HG03460 (cell line): Measurements from ENCODE around the gene HAX1.
"Not testable (repeated sequence)": the region's sequence is repeated elsewhere in the genome, so short reads cannot be mapped to it uniquely, and the experiment has no call there.

Source experiments
- ATAC-seq: cut with Tn5 transposase; IDR thresholded peaks from one replicate; pipeline ENCODE4 v1.9.1; 2021; ENCODE audit not compliant: unreplicated experiment

Gene HAX1

DNA sequence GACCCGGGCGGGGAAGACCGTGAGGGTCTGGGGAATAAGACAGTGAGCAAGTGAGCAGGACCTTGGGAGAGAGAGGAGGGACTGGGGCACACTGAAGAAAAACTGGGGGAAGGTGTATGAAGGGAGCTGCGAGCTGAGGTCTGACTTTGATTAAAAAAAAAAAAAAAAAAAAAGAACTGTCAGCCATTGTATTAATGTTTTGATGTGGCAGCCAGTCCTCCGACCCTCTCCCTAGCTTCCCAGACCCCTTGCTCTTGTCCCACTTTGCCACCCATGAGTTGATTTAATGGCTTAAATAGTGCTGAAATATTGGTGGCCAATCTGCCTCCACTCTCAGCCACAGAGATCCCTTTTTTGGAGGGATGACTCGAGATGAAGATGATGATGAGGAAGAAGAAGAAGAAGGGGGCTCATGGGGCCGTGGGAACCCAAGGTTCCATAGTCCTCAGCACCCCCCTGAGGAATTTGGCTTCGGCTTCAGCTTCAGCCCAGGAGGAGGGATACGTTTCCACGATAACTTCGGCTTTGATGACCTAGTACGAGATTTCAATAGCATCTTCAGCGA, 652 bp downstream of the HAX1 start:
- ATAC-seq: no peak

DNA sequence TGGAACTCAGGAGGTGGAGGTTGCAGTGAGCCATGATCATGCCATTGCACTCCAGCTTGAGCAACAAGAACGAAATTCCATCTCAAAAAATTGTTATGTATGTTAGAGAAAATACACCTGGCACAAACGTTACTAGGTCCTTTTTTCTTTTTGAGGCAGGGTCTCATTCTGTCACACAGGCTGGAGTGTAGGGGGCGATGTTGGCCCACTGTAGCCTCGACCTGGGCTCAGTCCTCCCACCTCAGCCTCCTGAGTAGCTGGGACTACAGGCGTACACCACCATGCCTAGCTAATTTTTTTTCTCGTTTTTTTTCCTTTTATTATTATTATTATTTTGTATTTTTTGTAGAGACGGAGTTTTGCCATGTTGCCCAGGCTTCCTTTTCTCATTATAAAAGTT, 4.4 kb downstream of the HAX1 start:
- no peak for ATAC-seq

DNA sequence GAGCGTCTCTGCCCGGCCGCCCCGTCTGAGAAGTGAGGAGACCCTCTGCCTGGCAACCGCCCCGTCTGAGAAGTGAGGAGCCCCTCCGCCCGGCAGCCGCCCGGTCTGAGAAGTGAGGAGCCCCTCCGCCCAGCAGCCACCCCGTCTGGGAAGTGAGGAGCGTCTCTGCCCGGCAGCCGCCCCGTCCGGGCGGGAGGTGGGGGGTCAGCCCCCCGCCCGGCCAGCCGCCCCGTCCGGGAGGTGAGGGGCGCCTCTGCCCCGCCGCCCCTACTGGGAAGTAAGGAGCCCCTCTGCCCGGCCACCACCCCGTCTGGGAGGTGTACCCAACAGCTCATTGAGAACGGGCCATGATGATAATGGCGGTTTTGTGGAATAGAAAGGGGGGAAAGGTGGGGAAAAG, 15.2 kb downstream of the HAX1 start:
- not testable (repeated sequence) for ATAC-seq

DNA sequence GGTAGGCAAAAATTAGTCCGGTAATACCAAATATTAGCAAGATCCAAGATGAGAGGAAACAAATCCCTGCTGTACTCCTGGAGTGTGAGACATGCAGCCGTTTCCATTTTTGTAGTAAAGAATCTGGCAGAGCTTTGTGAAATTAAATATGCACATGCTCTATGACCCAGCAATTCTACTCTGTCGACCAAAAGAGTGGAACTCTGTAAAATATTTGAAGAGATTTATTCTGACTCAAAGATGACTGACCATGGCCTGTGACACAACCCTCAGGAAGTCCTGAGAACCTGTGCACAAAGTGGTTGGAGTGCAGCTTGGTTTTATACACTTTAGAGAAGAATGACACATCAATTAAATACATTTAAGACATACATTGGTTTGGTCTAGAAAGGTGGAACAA, 16.2 kb downstream of the HAX1 start:
- ATAC-seq: no peak

DNA sequence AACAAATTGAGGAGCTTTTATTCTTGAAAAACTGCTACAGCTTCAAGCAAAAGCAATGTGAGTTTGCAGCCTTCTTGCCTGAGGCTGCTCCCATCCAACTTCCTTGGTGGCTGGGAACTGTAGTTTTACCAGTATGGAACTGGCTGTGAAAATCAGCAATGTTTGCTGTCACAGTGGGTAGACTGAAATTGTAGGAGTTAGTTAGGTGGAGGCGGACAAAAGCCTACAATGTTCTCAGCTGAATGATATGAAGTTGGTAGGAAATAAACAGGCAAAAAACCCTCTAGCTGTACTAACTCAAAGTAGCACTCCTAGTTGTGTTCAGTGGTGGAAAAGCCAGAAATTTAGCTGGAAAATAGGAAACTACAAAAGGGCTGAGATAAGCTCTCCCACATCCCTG, 18.5 kb downstream of the HAX1 start:
- ATAC-seq: no peak

DNA sequence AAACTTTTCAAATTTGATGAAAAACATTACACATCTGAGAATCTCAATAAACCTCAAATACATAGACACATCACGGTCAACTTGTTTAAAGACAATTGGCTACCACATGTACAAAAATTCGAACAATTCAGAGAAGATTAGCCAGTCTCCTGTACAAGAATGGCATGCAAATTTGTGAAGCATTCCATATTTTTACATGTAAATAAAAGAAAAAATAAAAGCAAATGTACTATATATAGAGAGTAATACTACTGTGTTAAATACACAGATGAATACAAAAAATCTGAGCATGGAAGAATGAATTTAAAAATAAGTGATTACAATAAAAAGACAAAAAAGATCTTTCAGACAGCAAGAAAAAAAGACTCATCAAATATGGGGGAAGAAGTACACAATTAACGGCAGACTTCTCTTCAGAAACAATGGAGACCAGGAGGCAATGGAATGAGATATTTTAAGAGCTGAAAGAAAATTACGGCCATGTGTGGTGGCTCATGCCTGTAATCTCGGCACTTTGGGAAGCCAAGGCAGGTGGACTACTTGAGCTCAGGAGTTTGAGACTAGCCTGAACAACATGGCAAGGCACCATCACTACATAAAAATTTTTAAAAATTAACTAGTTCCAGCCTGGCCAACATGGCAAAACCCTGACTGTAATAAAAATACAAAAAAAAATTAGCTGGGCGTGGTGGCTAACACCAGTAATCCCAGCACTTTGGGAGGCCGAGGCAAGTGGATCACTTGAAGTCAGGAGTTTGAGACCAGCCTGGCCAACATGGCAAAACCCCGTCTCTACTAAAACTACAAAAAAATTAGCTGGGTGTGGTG, 23.2 kb downstream of the HAX1 start:
- no peak for ATAC-seq

DNA sequence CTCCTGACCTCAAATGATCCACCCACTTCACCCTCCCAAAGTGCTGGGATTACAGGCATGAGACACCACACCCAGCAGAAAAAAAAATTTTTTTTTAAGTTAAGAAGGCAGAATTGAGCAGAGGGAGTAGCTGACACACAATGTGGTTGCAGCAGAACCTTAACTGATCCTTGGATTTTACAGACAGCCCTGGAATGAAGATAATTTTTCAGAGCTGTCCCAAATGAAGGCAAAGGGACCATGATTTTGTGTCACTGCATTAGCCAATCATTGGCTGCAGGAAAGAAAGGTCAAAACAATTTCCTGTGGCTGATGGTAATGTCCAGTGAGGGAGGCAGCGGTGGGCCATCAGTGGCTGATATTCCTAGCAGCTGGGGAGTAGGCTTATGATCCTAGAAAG, 29.2 kb downstream of the HAX1 start:
- ATAC-seq: no peak

DNA sequence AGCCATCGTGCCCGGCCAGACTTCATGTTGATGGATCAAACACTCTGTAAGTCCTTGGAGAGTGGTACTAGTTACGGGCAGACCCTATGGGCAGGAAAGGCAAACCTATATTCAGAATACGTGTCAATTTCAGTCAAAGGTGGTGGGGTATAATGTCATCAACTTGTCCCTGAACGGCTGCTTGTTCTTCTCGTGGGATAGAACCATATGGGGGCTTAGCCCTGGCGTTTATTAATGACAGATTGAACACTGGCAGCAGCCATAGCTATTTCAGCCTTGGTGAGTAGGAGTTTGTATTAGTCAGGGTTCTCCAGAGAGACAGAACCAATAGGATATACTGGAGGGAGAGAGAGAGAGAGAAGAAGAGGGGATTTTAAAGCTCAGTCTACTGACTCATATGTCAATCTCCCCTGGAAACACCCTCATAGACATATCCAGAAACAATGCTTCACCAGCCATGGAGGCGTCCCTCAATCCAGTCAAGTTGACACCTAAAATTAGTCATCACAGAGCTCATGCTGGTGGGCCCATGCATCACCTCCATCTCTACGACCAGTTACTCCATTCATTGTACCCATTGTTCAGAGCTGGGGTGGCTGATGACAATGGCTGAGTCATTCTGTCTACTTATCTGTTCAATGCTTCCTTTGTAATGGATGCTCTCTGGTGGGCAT, 32.4 kb downstream of the HAX1 start:
- no peak for ATAC-seq

DNA sequence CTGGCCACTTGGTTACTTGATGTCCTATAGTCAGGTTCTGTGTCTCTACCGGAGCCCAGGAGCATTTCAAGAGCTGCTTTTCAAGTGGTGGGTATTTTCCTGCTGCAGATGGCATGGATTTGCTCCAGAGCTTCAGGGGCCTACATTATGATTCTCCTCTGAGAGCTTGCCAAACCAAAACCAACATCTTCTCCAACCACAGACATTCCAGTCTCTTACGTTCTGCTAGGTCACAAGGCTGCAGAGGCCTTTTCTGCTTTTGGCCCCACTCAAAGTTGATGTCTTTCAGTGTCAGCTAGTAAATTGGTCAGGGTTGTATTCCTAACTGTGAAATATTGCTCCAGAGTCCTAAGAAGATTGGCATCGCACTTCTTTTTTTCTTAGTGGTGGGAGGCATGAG, 33.7 kb downstream of the HAX1 start:
- ATAC-seq: no peak

DNA sequence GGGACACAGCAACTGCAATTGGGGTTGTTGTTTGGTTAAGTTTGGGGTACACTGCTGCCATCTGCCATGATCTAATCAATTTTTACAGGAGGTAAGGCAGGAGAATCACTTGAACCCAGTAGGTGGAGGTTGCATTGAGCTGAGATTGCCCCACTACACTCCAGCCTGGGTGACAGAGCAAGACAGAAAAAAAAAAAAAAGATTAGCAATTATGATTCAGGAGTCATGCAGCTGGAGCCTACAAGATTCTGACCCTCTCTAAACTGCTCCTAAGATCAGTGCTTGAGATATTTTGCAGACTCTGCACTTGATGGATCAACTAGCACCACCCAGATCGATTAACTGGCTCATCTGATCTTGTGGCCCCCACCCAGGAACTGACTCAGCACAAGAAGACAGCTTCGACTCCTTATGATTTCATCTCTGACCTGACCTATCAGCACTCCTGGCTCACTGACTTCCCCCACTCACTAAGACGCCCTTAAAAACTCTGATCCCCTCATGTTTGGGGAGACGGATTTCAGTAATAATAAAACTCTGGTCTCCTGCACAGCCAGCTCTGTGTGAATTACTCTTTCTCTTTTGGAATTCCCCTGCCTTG, 35.3 kb downstream of the HAX1 start:
- ATAC-seq: not testable (repeated sequence)

DNA sequence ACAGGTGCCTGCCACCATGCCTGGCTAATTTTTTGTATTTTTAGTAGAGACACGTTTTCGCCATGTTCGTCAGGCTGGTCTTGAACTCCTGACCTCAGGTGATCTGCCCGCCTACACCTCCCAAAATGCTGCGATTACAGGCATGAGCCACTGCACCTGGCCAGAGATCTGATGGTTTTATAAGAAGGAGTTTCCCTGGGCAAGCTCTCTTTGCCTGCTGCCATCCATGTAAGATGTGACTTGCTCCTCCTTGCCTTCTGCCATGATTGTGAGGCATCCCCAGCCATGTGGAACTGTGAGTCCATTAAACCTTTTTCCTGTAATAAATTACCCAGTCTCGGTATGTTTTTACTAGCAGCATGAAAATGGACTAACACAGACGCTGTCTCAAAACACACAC, 36.7 kb downstream of the HAX1 start:
- ATAC-seq: not testable (repeated sequence)

DNA sequence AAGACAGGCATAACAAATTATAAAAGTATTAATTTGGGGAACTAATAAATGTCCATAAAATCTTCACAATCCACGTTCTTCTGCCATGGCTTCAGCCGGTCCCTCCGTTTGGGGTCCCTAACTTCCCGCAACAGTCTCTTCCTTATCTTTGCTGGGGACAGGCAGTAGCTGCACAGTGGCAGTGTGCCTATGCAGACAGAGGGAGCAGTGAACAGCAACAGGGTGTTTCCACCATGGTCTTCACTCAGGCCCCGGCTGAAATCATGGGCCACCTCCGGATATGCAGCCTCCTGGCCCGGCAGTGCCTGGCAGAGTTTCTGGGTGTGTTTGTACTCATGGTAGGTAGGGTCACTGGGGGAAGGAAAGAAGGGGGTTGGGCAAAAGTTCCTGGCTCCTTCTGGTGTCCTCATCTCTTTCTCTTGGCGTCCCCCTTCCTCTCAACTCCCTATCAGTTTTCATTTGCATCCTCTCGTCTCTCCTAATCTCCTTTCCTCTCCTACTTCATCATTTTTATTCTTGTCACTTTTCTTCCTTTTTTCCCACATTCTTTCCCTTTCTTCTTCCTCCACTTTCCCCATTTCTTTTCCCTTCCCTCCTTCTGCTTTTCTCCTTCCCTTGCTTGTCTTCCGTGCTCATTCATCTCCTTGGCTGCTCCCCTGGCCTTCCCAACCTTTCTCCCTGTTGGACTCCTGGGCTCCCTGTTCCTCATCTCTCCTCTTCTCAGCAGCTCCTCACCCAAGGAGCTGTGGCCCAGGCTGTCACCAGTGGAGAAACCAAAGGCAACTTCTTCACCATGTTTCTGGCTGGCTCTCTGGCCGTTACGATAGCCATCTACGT, 40.0 kb downstream of the HAX1 start:
- ATAC-seq: not testable (repeated sequence)

DNA sequence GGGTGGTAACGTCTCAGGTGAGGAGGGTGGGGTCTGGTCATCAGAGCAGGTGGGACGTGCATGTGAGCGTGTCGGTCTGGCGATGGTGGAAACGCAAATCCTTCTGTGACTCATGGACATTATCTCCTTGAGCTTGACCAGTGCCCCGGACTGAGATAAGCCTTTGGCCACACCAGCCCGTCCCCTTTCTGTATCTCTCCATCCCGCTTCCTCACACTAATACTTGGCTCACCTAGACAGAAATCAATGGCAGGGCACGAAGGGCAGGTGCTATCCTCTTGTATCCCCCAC, 40.6 kb downstream of the HAX1 start:
- ATAC-seq: no peak

DNA sequence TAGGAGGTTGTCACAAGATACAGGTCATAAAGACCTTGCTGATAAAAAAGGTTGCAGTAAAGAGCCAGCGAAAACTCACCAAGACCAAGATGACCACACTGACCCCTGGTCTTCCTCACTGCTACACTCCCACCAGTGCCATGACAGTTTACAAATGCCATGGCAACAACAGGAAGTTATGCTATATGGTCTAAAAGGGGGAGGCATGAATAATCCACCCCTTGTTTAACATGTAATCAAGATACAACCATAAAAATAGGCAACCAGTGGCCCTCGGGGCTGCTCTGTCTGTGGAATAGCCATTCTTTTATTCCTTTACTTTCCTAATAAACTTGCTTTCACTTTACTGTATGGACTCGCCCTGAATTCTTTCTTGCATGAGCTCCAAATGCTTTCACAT, 41.8 kb downstream of the HAX1 start:
- not testable (repeated sequence) for ATAC-seq

DNA sequence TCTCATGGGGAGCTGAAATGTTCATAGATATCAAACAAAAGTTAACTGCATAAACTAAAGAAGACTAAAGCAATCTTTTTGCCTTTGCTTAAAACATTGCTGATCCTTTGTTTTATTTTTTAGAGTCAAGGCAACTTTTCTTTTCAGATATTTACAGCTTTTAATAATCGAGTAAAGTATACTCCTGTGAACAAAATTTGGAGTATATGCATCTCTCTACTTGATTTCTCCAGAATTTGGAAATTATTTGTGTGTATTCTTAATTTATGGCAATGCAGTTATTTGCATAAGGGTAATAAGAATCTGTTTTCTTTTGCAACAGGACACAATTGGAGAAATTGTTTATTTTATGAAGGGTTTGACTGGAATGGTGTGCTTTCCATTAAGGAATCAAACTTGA, 44.3 kb downstream of the HAX1 start:
- ATAC-seq: no peak

DNA sequence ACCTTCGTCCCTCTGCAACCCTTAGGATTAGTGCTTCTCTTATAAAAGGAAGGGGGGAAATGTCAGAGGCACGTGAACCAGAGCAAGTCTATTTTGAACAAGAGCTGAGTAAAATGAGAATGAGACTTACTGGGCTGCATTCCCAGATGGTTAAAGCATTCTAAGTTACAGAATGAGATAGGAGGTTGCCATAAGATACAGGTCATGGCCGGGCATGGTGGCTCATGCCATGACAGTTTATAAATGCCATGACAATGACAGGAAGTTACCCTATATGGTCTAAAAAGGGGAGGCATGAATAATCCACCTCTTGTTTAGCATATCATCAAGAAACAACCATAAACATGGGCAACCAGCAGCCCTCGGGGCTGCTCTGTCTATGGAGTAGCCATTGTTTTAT, 46.0 kb downstream of the HAX1 start:
- ATAC-seq: no peak

DNA sequence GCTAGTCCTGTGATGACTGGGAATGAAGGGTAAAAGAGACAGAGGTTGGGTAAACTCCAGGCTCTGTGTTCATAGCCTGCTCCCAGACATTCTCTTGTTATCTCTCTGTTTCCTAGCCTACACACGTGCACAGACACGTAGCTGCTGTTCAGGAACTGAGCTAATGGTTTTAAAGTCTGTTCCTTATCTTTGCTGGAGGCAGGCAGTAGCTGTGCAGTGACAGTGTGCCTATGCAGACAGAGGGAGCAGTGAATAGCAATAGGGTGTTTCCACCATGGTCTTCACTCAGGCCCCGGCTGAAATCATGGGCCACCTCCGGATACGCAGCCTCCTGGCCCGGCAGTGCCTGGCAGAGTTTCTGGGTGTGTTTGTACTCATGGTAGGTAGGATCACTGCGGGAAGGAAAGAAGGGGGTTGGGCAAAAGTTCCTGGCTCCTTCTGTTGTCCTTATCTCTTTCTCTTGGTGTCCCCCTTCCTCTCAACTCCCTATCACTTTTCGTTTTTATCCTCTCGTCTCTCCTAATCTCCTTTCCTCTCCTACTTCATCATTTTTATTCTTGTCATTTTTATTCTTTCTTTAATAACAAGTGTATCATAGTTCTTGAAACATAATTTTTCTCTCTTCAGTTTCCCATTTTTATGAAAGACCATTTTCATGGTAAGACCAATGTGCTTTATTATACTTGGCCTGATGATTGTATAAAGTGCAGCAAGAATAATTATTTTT, 48.6 kb downstream of the HAX1 start, which contains the start of gene AQP10:
TSS of gene AQP10 (plus strand) at position 212 of the 727 bp plus-strand sequence. CDS start at position 275, 63 bp downstream.
- ATAC-seq: no peak

DNA sequence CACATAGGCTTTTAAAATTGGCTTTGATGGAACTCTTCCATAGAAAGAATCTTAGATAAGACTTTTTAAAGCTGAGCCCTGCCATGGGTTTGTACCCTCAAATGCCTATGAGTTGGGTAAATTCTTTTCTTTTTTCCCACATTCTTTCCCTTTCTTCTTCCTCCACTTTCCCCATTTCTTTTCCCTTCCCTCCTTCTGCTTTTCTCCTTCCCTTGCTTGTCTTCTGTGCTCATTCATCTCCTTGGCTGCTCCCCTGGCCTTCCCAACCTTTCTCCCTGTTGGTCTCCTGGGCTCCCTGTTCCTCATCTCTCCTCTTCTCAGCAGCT, 49.1 kb downstream of the HAX1 start:
- ATAC-seq: not testable (repeated sequence)

DNA sequence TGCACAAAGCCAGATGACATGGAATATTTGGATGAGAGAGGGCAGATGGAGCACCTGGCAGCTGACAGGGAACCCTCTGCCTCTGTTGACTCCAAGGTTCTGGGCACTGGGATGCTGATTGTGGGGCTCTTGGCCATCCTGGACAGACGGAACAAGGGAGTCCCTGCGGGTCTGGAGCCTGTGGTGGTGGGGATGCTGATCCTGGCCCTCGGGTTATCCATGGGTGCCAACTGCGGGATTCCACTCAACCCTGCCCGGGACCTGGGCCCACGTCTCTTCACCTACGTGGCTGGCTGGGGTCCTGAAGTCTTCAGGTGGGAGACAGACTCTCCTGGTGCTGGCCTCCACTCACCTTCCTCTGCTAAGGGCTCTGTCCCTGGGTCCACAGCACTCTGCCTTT, 51.1 kb downstream of the HAX1 start:
- no peak for ATAC-seq

DNA sequence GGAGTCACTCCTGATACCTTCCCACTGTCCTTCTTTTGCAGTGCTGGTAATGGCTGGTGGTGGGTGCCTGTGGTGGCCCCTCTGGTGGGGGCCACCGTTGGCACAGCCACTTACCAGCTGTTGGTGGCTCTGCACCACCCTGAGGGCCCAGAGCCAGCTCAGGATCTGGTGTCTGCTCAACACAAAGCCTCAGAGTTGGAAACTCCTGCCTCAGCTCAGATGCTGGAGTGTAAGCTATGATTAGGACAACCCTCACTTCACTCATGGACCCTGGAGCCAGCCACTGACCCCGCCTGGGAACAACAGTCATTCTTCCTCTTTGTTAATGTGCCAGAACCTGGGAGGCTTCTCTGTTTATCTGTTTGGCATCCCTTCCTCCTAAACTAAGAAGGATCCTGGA, 51.8 kb downstream of the HAX1 start:
- no peak for ATAC-seq
